ENCODE results near the gene KCTD10.

The KCTD10 gene

GRCh38 chr12:109450980-109451379 is 26.1 kb downstream of the KCTD10 start:
- H3K27ac ChIP-seq = no peak overlapping the region
- ChIA-PET CTCF (interaction anchor here (0.7 to 1.2 kb wide), 2 partner anchors 18 to 57 kb away, joined by 3 read pairs; no protein-coding TSS in a partner anchor), POLR2A (ENCODE audit: low non-redundant PET) (no interaction called here)
- TF ChIP-seq CTCF (conservative IDR thresholded peaks at IDR 0.05; ENCODE audit: low read depth) = no peak
- DNase-seq (ENCODE audit: low spot score) = no peak

- DNase-seq (ENCODE audit: low spot score) = no peak
- TF ChIP-seq CTCF (conservative IDR thresholded peaks at IDR 0.05; ENCODE audit: low read depth) = no peak
- H3K27ac ChIP-seq = no peak overlapping the region
- CTCF ChIA-PET = interaction anchor here (0.8 to 1.2 kb wide), 3 partner anchors 17 to 56 kb away, joined by 3 to 4 read pairs (median 4); no protein-coding TSS in a partner anchor
- POLR2A ChIA-PET (ENCODE audit: low non-redundant PET) = no interaction called here
Observed at GRCh38 chr12:109449845-109450532, 27.1 kb downstream of the KCTD10 start.

GRCh38 chr12:109448707-109449390 is 28.3 kb downstream of the KCTD10 start:
- POLR2A ChIA-PET (ENCODE audit: low non-redundant PET) = no interaction called here
- no peak overlapping the region for H3K27ac ChIP-seq
- TF ChIP-seq CTCF (conservative IDR thresholded peaks at IDR 0.05; ENCODE audit: low read depth) = no peak
- no peak for DNase-seq (ENCODE audit: low spot score)
- CTCF ChIA-PET = interaction anchor here (0.6 to 0.9 kb wide), 3 partner anchors 21 to 1100 kb away, joined by 4 read pairs; no protein-coding TSS in a partner anchor

- ChIA-PET CTCF (interaction anchor here (0.6 kb wide), 1 partner anchor 304 kb away, joined by 3 read pairs; no protein-coding TSS in a partner anchor), POLR2A (ENCODE audit: low non-redundant PET) (no interaction called here)
- no peak overlapping the region for H3K27ac ChIP-seq
- no peak for TF ChIP-seq CTCF (conservative IDR thresholded peaks at IDR 0.05; ENCODE audit: low read depth)
- no peak for DNase-seq (ENCODE audit: low spot score)
Observed at GRCh38 chr12:109448272-109448671, 28.8 kb downstream of the KCTD10 start.

- DNase-seq (ENCODE audit: low spot score) = no peak
- CTCF ChIA-PET = no interaction called here
- H3K27ac ChIP-seq = no peak overlapping the region
- no peak for TF ChIP-seq CTCF (conservative IDR thresholded peaks at IDR 0.05; ENCODE audit: low read depth)
- POLR2A ChIA-PET (ENCODE audit: low non-redundant PET) = no interaction called here
Observed at GRCh38 chr12:109447482-109447881, 29.6 kb downstream of the KCTD10 start.

- H3K27ac ChIP-seq = no peak overlapping the region
- ChIA-PET CTCF (no interaction called here), POLR2A (ENCODE audit: low non-redundant PET) (no interaction called here)
- DNase-seq (ENCODE audit: low spot score) = no peak
- TF ChIP-seq CTCF (conservative IDR thresholded peaks at IDR 0.05; ENCODE audit: low read depth) = no peak
Observed at GRCh38 chr12:109446869-109447268, 30.2 kb downstream of the KCTD10 start.
